ENCODE results near the gene P2RX5.

GRCh38 chr17:3708366-3708765, 12.4 kb upstream of the P2RX5 start:
- TF ChIP-seq EZH2 (IDR thresholded peaks at IDR 0.05; ENCODE audit: low read depth, unreplicated experiment): no peak
- no peak for TF ChIP-seq ZNF114 (CRISPR knock-in tag; IDR thresholded peaks at IDR 0.05)
- TF ChIP-seq CTCF (conservative IDR thresholded peaks at IDR 0.05; ENCODE audit: low read depth in 2 of 2): no peak
- no peak for TF ChIP-seq POLR2AphosphoS5 (IDR thresholded peaks at IDR 0.05; ENCODE audit: low read depth)
- TF ChIP-seq JUNB (IDR thresholded peaks at IDR 0.05; ENCODE audit: unreplicated experiment): no peak
- no peak for TF ChIP-seq ZNF462 (CRISPR knock-in tag; IDR thresholded peaks at IDR 0.05)
- no peak for TF ChIP-seq STAT1 (IDR thresholded peaks at IDR 0.05; ENCODE audit: unreplicated experiment)
- TF ChIP-seq REST (IDR thresholded peaks at IDR 0.05; ENCODE audit: unreplicated experiment): no peak
- no peak for TF ChIP-seq EZH2phosphoT487 (IDR thresholded peaks at IDR 0.05; ENCODE audit: unreplicated experiment)
- TF ChIP-seq CREB1 (CRISPR knock-in tag; IDR thresholded peaks at IDR 0.05; ENCODE audit: low read depth): no peak
- TF ChIP-seq ETS1 (IDR thresholded peaks at IDR 0.05): no peak
- TF ChIP-seq ZNF331 (CRISPR knock-in tag; IDR thresholded peaks at IDR 0.05; ENCODE audit: low read depth): no peak
- TF ChIP-seq NANOG (IDR thresholded peaks at IDR 0.05; ENCODE audit: borderline replicate concordance): no peak

All from GM23338 (cell line).